Body of pancreas (tissue), 4 donors: ENCODE measurements around the gene LAMA2.

Experiments
- POLR2A ChIP-seq, 3 donors: fragments of 450-650 bp; IDR thresholded peaks; one replicate each; pipeline ENCODE4 v1.6.1; 2016; ENCODE audit warnings: antibody characterized with exemption in 3 of 3, mild to moderate bottlenecking in 2 of 3
- TF ChIP-seq, protein P1 (sequence below), 7 experiments: fragments of 450-650 bp in 4 of 7; fragments of 200-600 bp in 3 of 7; sonication (generic) in 3 of 7; IDR thresholded peaks; one replicate each; pipeline ENCODE4 v1.5.1; 2016 to 2019; ENCODE audit warnings: antibody characterized with exemption in 7 of 7

DNA sequence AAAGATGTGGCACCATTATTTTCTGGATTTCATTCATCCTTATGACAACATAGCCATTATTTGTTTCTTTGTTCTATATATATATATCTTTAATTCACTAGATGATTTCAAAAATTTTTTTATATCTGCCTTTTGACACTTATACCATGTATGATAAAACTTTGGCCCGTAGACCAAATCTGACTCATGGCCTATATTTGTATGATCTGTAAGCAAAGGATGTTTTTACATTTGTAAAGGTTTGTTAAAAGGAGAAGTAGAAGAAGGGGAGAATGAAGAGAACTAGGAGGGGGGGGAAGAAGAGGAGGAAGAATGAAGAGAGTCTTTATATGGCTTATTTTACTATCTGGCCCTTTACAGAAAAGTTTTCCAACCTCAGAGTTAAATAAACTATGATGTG lies 279.7 kb downstream of the LAMA2 start:
- TF ChIP-seq, protein P1, sequence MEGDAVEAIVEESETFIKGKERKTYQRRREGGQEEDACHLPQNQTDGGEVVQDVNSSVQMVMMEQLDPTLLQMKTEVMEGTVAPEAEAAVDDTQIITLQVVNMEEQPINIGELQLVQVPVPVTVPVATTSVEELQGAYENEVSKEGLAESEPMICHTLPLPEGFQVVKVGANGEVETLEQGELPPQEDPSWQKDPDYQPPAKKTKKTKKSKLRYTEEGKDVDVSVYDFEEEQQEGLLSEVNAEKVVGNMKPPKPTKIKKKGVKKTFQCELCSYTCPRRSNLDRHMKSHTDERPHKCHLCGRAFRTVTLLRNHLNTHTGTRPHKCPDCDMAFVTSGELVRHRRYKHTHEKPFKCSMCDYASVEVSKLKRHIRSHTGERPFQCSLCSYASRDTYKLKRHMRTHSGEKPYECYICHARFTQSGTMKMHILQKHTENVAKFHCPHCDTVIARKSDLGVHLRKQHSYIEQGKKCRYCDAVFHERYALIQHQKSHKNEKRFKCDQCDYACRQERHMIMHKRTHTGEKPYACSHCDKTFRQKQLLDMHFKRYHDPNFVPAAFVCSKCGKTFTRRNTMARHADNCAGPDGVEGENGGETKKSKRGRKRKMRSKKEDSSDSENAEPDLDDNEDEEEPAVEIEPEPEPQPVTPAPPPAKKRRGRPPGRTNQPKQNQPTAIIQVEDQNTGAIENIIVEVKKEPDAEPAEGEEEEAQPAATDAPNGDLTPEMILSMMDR (IDR thresholded peaks at IDR 0.05): no peak
- no peak for TF ChIP-seq POLR2A (IDR thresholded peaks at IDR 0.05)
